ENCODE measurements around the gene PALM.

DNA sequence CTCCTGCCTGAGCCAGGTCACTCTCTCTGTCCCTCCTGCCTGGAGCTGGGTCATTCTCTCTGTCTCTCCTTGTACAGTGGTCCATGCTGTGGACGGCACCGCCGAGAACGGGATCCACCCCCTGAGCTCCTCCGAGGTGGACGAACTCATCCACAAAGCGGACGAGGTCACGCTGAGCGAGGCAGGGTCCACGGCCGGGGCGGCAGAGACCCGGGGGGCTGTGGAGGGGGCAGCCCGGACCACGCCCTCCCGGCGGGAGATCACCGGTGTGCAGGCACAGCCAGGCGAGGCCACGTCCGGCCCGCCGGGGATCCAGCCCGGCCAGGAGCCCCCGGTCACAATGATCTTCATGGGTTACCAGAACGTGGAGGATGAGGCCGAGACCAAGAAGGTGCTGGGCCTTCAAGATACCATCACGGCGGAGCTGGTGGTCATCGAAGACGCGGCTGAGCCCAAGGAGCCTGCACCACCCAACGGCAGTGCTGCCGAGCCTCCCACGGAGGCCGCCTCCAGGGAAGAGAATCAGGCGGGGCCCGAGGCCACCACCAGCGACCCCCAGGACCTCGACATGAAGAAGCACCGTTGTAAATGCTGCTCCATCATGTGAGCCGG lies 37.6 kb downstream of the PALM start:
- TF ChIP-seq POLR2A (IDR thresholded peaks at IDR 0.05) = no peak
- TF ChIP-seq, protein P1, sequence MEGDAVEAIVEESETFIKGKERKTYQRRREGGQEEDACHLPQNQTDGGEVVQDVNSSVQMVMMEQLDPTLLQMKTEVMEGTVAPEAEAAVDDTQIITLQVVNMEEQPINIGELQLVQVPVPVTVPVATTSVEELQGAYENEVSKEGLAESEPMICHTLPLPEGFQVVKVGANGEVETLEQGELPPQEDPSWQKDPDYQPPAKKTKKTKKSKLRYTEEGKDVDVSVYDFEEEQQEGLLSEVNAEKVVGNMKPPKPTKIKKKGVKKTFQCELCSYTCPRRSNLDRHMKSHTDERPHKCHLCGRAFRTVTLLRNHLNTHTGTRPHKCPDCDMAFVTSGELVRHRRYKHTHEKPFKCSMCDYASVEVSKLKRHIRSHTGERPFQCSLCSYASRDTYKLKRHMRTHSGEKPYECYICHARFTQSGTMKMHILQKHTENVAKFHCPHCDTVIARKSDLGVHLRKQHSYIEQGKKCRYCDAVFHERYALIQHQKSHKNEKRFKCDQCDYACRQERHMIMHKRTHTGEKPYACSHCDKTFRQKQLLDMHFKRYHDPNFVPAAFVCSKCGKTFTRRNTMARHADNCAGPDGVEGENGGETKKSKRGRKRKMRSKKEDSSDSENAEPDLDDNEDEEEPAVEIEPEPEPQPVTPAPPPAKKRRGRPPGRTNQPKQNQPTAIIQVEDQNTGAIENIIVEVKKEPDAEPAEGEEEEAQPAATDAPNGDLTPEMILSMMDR (IDR thresholded peaks at IDR 0.05 in 4 of 5, conservative IDR thresholded peaks at IDR 0.05 in 1 of 5) = no peak

Data from gastrocnemius medialis (tissue), 4 donors.